ENCODE measurements around the gene ST6GALNAC5. TPM values are rescaled to one million over a fixed set of nuclear protein-coding genes. Genes with fewer than 3 reads are reported as not detected.
A peak's percentile ranks its signal among the peaks of the same experiment; 100 is the strongest.

The ST6GALNAC5 gene
- total RNA-seq, 1 donor from 2014 or later: 30.7 TPM

DNA sequence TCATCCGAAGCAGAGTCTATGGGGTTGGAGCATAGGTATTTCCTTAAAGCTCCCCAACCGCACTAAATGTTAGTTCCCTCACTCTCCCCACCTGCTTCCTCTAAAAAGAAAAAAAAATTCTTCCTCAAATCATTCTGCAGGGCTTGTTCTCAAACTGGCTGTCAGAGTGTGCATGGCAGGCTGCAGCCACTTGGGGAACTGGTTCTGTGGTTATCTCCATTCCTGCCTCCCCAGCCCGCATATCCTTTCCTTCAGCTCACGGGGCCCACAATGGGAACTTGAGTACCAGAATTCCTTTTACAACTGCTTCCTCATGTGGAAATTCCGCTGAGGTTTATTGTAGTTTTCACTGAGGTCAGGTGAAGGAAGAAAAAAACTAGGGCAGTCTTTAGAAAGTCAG lies 192.7 kb downstream of the ST6GALNAC5 start:
- Mint-ChIP-seq H3K27me3 (ENCODE audit: insufficient read depth, low read depth) (no peaks in the 10 kb centered on the region), H3K27ac (no peak overlapping the region), H3K9me3 (peaks cover 2% of the 10 kb centered on the region), H3K4me3 (no peak overlapping the region), H3K36me3 (peaks cover 31% of the 10 kb centered on the region), H3K4me1 (peaks cover 32% of the 10 kb centered on the region)
- Histone ChIP-seq H4K20me1 (ENCODE audit: low read depth) (no peaks in the 10 kb centered on the region), H3K36me3 (no peaks in the 10 kb centered on the region), H3K79me2 (ENCODE audit: low read depth) (no peaks in the 10 kb centered on the region), H3K9ac (no peak overlapping the region), H2AFZ (replicated peaks) (no peak overlapping the region), H3K27me3 (no peaks in the 10 kb centered on the region), H3K9me3 (ENCODE audit: low read depth) (no peaks in the 10 kb centered on the region), H3K4me3 (no peak overlapping the region), H3K4me1 (peaks cover 16% of the 10 kb centered on the region), H3F3A (ENCODE audit: low read depth) (no peaks in the 10 kb centered on the region), H3K27ac (no peak overlapping the region), H3K4me2 (no peak overlapping the region)
- TF ChIP-seq EZH2phosphoT487 (IDR thresholded peaks at IDR 0.05) (no peak), EZH2 (IDR thresholded peaks at IDR 0.05) (no peak)
- TF ChIP-seq, protein P1, sequence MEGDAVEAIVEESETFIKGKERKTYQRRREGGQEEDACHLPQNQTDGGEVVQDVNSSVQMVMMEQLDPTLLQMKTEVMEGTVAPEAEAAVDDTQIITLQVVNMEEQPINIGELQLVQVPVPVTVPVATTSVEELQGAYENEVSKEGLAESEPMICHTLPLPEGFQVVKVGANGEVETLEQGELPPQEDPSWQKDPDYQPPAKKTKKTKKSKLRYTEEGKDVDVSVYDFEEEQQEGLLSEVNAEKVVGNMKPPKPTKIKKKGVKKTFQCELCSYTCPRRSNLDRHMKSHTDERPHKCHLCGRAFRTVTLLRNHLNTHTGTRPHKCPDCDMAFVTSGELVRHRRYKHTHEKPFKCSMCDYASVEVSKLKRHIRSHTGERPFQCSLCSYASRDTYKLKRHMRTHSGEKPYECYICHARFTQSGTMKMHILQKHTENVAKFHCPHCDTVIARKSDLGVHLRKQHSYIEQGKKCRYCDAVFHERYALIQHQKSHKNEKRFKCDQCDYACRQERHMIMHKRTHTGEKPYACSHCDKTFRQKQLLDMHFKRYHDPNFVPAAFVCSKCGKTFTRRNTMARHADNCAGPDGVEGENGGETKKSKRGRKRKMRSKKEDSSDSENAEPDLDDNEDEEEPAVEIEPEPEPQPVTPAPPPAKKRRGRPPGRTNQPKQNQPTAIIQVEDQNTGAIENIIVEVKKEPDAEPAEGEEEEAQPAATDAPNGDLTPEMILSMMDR (IDR thresholded peaks at IDR 0.05): peak; percentile 11
- peak; percentile 60 for DNase-seq (ENCODE audit: low spot score)

DNA sequence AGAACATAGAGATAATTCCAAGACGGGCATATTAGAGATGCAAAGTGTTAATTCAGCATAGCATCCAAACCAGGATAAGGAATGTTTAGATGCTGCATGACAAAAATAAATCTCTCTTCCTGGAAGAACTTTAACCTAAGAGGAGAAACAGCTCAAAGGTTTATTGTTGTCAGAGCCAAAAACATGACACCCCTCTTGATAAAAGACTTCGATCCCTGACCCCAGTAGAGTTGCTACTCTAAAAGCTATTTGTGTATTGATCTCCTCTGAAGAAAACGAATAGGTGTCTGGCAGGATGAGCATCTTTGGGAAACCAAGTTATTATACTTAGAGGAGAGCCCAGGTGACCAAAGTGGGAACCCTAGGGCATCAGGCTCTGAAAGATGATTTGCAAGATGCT lies 193.9 kb downstream of the ST6GALNAC5 start:
- no peak for TF ChIP-seq EZH2phosphoT487 (IDR thresholded peaks at IDR 0.05)
- no peak for TF ChIP-seq EZH2 (IDR thresholded peaks at IDR 0.05)
- TF ChIP-seq, protein P1 (IDR thresholded peaks at IDR 0.05): no peak
- peaks cover 16% of the 10 kb centered on the region for H3K4me1 ChIP-seq

DNA sequence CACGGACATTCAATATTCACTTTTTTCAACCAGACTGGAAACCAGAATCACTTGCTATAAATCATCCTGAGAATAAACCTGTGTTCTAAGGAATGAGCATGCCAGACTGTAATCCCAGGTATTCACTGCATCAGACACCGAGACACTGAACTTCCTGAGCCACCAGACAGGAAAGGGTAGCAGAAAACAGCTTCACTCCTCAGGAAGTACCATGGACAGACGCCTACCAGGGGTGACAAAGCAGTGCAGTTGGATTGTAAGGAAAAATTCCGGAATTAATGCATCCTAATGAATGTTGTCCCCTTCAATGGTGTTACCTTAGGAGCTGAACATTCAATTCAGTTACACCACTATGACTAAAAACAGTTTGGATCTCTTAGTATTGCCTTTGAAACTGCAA lies 195.8 kb downstream of the ST6GALNAC5 start:
- H3K36me3 Mint-ChIP-seq: peaks cover 23% of the 10 kb centered on the region
- Histone ChIP-seq H3K4me1 (peaks cover 11% of the 10 kb centered on the region), H2AFZ (replicated peaks) (no peak overlapping the region), H3K79me2 (ENCODE audit: low read depth) (no peaks in the 10 kb centered on the region), H3K9ac (no peak overlapping the region), H3K9me3 (ENCODE audit: low read depth) (no peaks in the 10 kb centered on the region), H3K4me3 (no peak overlapping the region), H3F3A (ENCODE audit: low read depth) (no peaks in the 10 kb centered on the region), H3K4me2 (no peak overlapping the region), H3K27me3 (no peaks in the 10 kb centered on the region), H4K20me1 (ENCODE audit: low read depth) (no peaks in the 10 kb centered on the region), H3K36me3 (no peaks in the 10 kb centered on the region), H3K27ac (no peak overlapping the region)
- no peaks in the 10 kb centered on the region for H3K9me3 Mint-ChIP-seq
- H3K27me3 Mint-ChIP-seq (ENCODE audit: insufficient read depth, low read depth): no peaks in the 10 kb centered on the region
- H3K4me3 Mint-ChIP-seq: no peak overlapping the region
- H3K27ac Mint-ChIP-seq: no peak overlapping the region
- no peak for DNase-seq (ENCODE audit: low spot score)
- peaks cover 32% of the 10 kb centered on the region for H3K4me1 Mint-ChIP-seq
- TF ChIP-seq, protein P1 (IDR thresholded peaks at IDR 0.05): no peak
- no peak for TF ChIP-seq EZH2phosphoT487 (IDR thresholded peaks at IDR 0.05)
- TF ChIP-seq EZH2 (IDR thresholded peaks at IDR 0.05): no peak

More for the DNA sequence above, 193.9 kb downstream of the ST6GALNAC5 start:
- H3K4me2 ChIP-seq: no peak overlapping the region
- Mint-ChIP-seq H3K9me3 (no peaks in the 10 kb centered on the region), H3K27ac (no peak overlapping the region), H3K4me1 (peaks cover 32% of the 10 kb centered on the region), H3K4me3 (no peak overlapping the region), H3K27me3 (ENCODE audit: insufficient read depth, low read depth) (no peaks in the 10 kb centered on the region), H3K36me3 (peaks cover 28% of the 10 kb centered on the region)
- no peaks in the 10 kb centered on the region for H4K20me1 ChIP-seq (ENCODE audit: low read depth)
- DNase-seq (ENCODE audit: low spot score): no peak
- no peaks in the 10 kb centered on the region for H3K79me2 ChIP-seq (ENCODE audit: low read depth)
- no peak overlapping the region for H2AFZ ChIP-seq (replicated peaks)
- no peak overlapping the region for H3K4me3 ChIP-seq
- H3K27me3 ChIP-seq: no peaks in the 10 kb centered on the region
- no peaks in the 10 kb centered on the region for H3K36me3 ChIP-seq
- H3K9ac ChIP-seq: no peak overlapping the region
- H3K27ac ChIP-seq: no peak overlapping the region
- H3K9me3 ChIP-seq (ENCODE audit: low read depth): no peaks in the 10 kb centered on the region
- no peaks in the 10 kb centered on the region for H3F3A ChIP-seq (ENCODE audit: low read depth)
